Thymus (tissue), 11 donors: Measurements from ENCODE around the gene MRTFA. TPM values are rescaled to one million over a fixed set of nuclear protein-coding genes. Genes with fewer than 3 reads are reported as not detected.

Experiments used
- DNase-seq, 9 donors: peaks; one replicate each; pipeline ENCODE4 v3.0.0-alpha.2; 2013; ENCODE audit warnings: low spot score in 9 of 9, low read depth in 6 of 9, missing footprints in 1 of 9
- H3K27ac ChIP-seq, 2 donors: one replicate each; pipeline ENCODE4 v1.5.1; 2013; ENCODE audit warnings: control low read depth in 1 of 2, low read depth in 1 of 2, low read length in 1 of 2, mild to moderate bottlenecking in 1 of 2, moderate library complexity in 1 of 2
- H3K27me3 ChIP-seq, 2 donors: one replicate each; pipeline ENCODE4 v1.5.1; 2013; ENCODE audit warnings: low read length in 1 of 2; ENCODE audit not compliant: control insufficient read depth in 2 of 2, insufficient read depth in 1 of 2
- H3K36me3 ChIP-seq, 2 donors: one replicate each; pipeline ENCODE4 v1.5.1; 2013; ENCODE audit warnings: low read length in 1 of 2, mild to moderate bottlenecking in 1 of 2, moderate library complexity in 1 of 2; ENCODE audit not compliant: control insufficient read depth in 2 of 2, insufficient read depth in 2 of 2
- H3K4me1 ChIP-seq, 2 donors: one replicate each; pipeline ENCODE4 v1.5.1; 2013; ENCODE audit warnings: low read length in 2 of 2; ENCODE audit not compliant: control insufficient read depth in 2 of 2, insufficient read depth in 2 of 2
- H3K4me3 ChIP-seq, 2 donors: one replicate each; pipeline ENCODE4 v1.5.1; 2013; ENCODE audit warnings: low read length in 2 of 2, control low read depth in 1 of 2, mild to moderate bottlenecking in 1 of 2
- H3K9me3 ChIP-seq, 2 donors: one replicate each; pipeline ENCODE4 v1.5.1; 2013; ENCODE audit warnings: low read length in 1 of 2, mild to moderate bottlenecking in 1 of 2; ENCODE audit not compliant: control insufficient read depth in 2 of 2, insufficient read depth in 1 of 2
- WGBS: extraction: QIAGEN DNeasy Blood & Tissue Kit; methylation state at CpG from one replicate; pipeline ENCODE4 v1.1.7; 2013; 5-methylcytosine and 5-hydroxymethylcytosine counted together
- polyA plus RNA-seq: library from polyadenylated mRNA; stranded (reverse); fragments of 200-250 nt; gene quantifications from one replicate; pipeline ENCODE4 v1.2.3, GENCODE V29; 2013
- total RNA-seq: library from RNA; stranded (reverse); fragments of 120-200 nt; gene quantifications from one replicate; pipeline ENCODE4 v1.2.4, GENCODE V29; 2013
- donor health status: healthy.

The MRTFA gene
- total and polyA plus RNA-seq, 2 donors, result 16.8 to 37.0 TPM

- peak in 8 of 9 donors; percentile 55 to 86 (median 68) for DNase-seq
- peaks cover 15 to 44% of the 10 kb centered on the region in 2 donors for H3K36me3 ChIP-seq
- 26% methylated on average over 12 of the region's 12 CpGs for WGBS
- H3K4me3 ChIP-seq, result no peak overlapping the region
- H3K9me3 ChIP-seq, result no peaks in the 10 kb centered on the region
- H3K27ac ChIP-seq, result peak overlapping the region; percentile 80 to 82
- H3K27me3 ChIP-seq, result no peaks in the 10 kb centered on the region
- H3K4me1 ChIP-seq, result peaks cover 14 to 38% of the 10 kb centered on the region in 2 donors
Observed at GRCh38 chr22:40436505-40437431, 199.8 kb downstream of the MRTFA start.

GRCh38 chr22:40434745-40435144 is 201.8 kb downstream of the MRTFA start:
- peaks cover 21 to 50% of the 10 kb centered on the region in 2 donors for H3K36me3 ChIP-seq
- 97% methylated on average over 5 of the region's 5 CpGs for WGBS
- H3K9me3 ChIP-seq, result no peaks in the 10 kb centered on the region
- H3K4me3 ChIP-seq, result no peak overlapping the region
- peaks cover 14 to 38% of the 10 kb centered on the region in 2 donors for H3K4me1 ChIP-seq
- no peaks in the 10 kb centered on the region for H3K27me3 ChIP-seq
- H3K27ac ChIP-seq, result no peak overlapping the region
- DNase-seq, result no peak

GRCh38 chr22:40434106-40434505 is 202.4 kb downstream of the MRTFA start:
- Histone ChIP-seq H3K4me1 (peaks cover 14 to 42% of the 10 kb centered on the region in 2 donors), H3K27ac (no peak overlapping the region), H3K36me3 (peaks cover 27 to 57% of the 10 kb centered on the region in 2 donors), H3K9me3 (no peaks in the 10 kb centered on the region), H3K27me3 (no peaks in the 10 kb centered on the region), H3K4me3 (no peak overlapping the region)
- no peak for DNase-seq
- WGBS, result 99% methylated on average over 3 of the region's 3 CpGs

- Histone ChIP-seq H3K4me3 (no peak overlapping the region), H3K4me1 (peaks cover 14 to 42% of the 10 kb centered on the region in 2 donors), H3K27me3 (no peaks in the 10 kb centered on the region), H3K9me3 (no peaks in the 10 kb centered on the region), H3K36me3 (peaks cover 33 to 62% of the 10 kb centered on the region in 2 donors), H3K27ac (no peak overlapping the region)
- WGBS, result 93% methylated on average over 3 of the region's 3 CpGs
- no peak for DNase-seq
Observed at GRCh38 chr22:40433416-40434090, 203.0 kb downstream of the MRTFA start.

- no peak for DNase-seq
- WGBS, result 98% methylated on average over 2 of the region's 2 CpGs
- Histone ChIP-seq H3K27me3 (no peaks in the 10 kb centered on the region), H3K27ac (no peak overlapping the region), H3K4me1 (peaks cover 14 to 36% of the 10 kb centered on the region in 2 donors), H3K36me3 (peaks cover 42 to 71% of the 10 kb centered on the region in 2 donors), H3K4me3 (no peak overlapping the region), H3K9me3 (no peaks in the 10 kb centered on the region)
Observed at GRCh38 chr22:40432625-40433024, 203.9 kb downstream of the MRTFA start.

GRCh38 chr22:40432157-40432556 is 204.4 kb downstream of the MRTFA start:
- no peak overlapping the region for H3K27ac ChIP-seq
- peaks cover 47 to 76% of the 10 kb centered on the region in 2 donors for H3K36me3 ChIP-seq
- H3K4me3 ChIP-seq, result no peak overlapping the region
- no peaks in the 10 kb centered on the region for H3K9me3 ChIP-seq
- no peaks in the 10 kb centered on the region for H3K27me3 ChIP-seq
- 95% methylated on average over 5 of the region's 5 CpGs for WGBS
- peaks cover 12 to 34% of the 10 kb centered on the region in 2 donors for H3K4me1 ChIP-seq
- DNase-seq, result no peak

- peaks cover 1 to 25% of the 10 kb centered on the region in 2 donors for H3K4me1 ChIP-seq
- WGBS, result 68% methylated on average over 4 of the region's 4 CpGs
- no peak overlapping the region for H3K27ac ChIP-seq
- H3K36me3 ChIP-seq, result peaks cover 58 to 88% of the 10 kb centered on the region in 2 donors
- H3K27me3 ChIP-seq, result no peaks in the 10 kb centered on the region
- no peaks in the 10 kb centered on the region for H3K9me3 ChIP-seq
- DNase-seq, result no peak
- H3K4me3 ChIP-seq, result no peak overlapping the region
Observed at GRCh38 chr22:40430991-40431390, 205.5 kb downstream of the MRTFA start.

- peaks cover 70 to 93% of the 10 kb centered on the region in 2 donors for H3K36me3 ChIP-seq
- H3K27ac ChIP-seq, result no peak overlapping the region
- no peaks in the 10 kb centered on the region for H3K27me3 ChIP-seq
- H3K4me3 ChIP-seq, result no peak overlapping the region
- H3K4me1 ChIP-seq, result peaks cover 0 to 12% of the 10 kb centered on the region in 2 donors
- no peaks in the 10 kb centered on the region for H3K9me3 ChIP-seq
- WGBS, result 97% methylated on average over 4 of the region's 4 CpGs
- no peak for DNase-seq
Observed at GRCh38 chr22:40429481-40429880, 207.0 kb downstream of the MRTFA start.

GRCh38 chr22:40428796-40429195 is 207.7 kb downstream of the MRTFA start:
- no peak overlapping the region for H3K4me3 ChIP-seq
- no peaks in the 10 kb centered on the region for H3K9me3 ChIP-seq
- H3K36me3 ChIP-seq, result peaks cover 73 to 93% of the 10 kb centered on the region in 2 donors
- peaks cover 0 to 16% of the 10 kb centered on the region in 2 donors for H3K4me1 ChIP-seq
- H3K27me3 ChIP-seq, result no peaks in the 10 kb centered on the region
- DNase-seq, result no peak
- H3K27ac ChIP-seq, result no peak overlapping the region
- WGBS, result 97% methylated on average over 4 of the region's 4 CpGs
